ENCODE results near the gene SRC. TPM values are rescaled to one million over a fixed set of nuclear protein-coding genes. Genes with fewer than 3 reads are reported as not detected.
A peak's percentile ranks its signal among the peaks of the same experiment; 100 is the strongest.

SRC gene
- total RNA-seq, 1 donor from 2014 or later, result 6.0 TPM

DNA sequence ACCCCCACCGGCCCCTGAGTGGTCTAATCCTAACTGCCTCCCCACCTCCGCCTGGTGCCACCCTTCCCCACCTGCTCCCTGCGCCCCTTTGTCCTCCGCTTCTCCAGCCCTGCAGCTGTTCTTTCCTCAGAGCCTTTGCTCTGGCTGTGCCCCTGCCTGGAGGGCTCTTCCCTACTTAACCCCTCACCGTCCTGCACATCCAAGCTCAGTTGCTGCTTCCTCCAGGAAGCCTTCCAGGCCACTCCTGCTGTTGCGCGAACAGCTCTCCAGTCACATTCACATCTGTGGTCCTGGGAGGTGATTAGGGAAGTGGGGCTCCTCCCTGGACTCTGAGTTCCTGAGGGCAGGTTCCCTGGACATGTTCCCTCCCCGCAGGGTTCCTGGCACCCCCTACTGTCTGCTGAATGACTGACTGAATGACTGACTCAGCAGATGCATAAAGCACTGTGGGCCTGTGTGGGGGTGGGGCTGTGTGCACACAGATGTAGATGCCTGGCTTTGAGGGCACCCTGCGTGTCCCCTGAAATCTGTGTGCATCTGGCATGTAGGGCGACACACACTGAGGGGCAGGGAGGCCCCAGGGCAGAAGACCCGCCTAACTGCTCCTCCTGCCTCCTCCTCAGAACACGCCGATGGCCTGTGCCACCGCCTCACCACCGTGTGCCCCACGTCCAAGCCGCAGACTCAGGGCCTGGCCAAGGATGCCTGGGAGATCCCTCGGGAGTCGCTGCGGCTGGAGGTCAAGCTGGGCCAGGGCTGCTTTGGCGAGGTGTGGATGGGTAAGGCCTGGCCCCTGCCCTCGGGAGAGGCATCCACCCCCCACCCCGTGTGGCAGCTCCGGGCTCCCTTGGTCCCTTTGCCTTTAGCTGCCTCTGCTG is 51.4 kb downstream of the SRC start:
- peak; percentile 71 for DNase-seq (ENCODE audit: missing footprints)
- no peak for ATAC-seq
- intact Hi-C loops (cut with DNase I), result no loop called here

DNA sequence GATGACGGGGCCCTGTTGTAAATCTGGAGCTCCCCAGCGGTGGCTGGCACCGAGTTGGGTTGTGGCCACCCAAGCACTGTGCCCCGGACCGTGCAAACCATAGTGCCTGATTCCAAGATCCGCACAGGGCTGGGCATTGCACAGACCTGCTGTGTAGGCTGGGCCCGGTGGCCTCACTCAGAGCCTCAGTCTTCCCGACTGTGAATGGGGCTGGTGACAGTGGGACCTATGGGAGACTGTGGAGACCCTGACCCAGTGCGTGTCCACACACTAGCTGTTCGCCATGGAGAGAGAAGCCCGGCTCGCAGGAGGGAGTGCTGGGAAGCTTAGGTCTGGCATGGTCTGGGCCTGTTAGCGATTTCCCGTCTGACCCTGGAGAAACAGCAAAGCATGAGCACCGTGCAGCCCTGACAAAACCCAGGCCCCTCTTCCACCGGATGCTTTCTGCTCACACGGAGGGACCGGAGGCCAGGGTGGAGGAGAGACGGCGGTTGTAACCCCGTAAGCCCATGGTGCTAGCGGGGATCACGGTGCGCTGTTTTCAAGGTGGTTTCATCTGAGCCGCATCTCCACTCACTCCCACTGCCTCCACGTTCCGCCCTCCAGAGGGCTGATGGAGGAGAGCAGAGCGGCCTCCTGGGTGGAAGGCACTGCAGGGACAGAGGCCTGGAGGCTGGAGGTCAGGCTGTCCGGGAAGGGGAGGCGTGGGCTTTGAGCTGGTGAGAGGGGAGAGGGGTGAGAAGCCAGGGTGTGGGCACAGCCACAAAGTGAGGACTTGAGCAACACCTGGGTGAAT is 52.2 kb downstream of the SRC start:
- DNase-seq (ENCODE audit: missing footprints) (no peak), ATAC-seq (no peak)
- intact Hi-C loops (cut with DNase I), result no loop called here

GRCh38 chr20:37398750-37399621 is 53.0 kb downstream of the SRC start:
- ATAC-seq (no peak), DNase-seq (ENCODE audit: missing footprints) (peak; percentile 34)
- intact Hi-C loops (cut with DNase I), result no loop called here

DNA sequence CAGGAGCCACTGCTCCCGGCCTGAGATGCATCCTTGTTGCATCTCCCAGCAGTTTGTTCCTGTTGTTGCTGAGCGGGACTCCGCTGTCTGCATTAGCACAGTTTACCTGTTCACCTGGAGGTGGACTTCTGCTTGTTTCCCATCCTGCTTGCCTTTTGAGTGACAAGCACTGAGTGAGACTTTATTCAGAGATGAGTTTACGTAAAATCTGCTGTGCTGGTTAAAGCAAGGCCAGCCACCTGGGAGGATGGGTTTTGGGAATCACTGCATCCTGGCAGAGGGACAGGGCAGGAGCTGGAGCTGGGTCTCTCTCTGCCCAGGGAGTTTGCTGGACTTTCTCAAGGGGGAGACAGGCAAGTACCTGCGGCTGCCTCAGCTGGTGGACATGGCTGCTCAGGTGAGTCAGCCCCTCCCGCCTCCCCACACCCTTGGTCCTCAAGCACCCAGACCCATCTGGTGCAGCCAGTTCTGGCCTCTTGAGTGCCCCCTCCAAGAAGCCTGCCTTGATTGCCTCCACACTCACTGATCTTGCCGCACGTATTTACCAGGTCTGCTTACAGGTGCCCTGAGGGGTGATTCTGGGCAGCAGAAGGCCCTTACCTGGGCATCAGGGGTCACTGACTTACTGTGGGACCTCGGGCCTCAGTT is 55.5 kb downstream of the SRC start:
- DNase-seq (ENCODE audit: missing footprints), result no peak
- no peak for ATAC-seq
- intact Hi-C loops (cut with DNase I), result no loop called here

DNA sequence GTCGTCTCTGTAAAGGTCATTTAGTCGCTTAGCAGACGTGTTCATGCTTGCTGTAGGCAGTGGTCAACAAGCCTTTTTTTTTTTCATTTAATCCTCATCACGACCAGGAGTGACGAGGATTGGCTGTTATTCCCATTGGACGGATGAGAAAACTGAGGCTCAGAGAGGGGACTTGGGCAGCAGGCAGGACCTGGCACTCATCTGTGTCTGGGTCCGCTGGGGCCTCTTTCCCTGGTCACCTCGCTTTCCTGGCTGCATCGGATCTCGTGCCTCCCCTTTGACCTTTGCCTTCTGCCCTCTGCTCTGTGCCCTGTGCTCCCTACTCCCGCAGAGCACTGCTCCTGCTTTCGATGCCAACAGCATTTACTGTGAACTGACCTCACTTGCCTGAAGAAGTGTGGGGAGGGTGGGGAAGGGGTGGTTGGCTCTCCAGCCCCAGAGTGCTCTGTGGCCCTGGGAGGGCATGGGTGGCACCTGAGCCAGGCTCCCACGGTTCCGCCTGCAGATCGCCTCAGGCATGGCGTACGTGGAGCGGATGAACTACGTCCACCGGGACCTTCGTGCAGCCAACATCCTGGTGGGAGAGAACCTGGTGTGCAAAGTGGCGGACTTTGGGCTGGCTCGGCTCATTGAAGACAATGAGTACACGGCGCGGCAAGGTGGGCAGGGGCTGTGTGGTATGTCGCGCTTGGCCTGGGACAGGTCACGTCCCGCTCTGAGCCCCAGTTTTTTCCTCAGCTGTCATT is 56.2 kb downstream of the SRC start:
- ATAC-seq (no peak), DNase-seq (ENCODE audit: missing footprints) (no peak)
- intact Hi-C loops (cut with DNase I), result no loop called here

DNA sequence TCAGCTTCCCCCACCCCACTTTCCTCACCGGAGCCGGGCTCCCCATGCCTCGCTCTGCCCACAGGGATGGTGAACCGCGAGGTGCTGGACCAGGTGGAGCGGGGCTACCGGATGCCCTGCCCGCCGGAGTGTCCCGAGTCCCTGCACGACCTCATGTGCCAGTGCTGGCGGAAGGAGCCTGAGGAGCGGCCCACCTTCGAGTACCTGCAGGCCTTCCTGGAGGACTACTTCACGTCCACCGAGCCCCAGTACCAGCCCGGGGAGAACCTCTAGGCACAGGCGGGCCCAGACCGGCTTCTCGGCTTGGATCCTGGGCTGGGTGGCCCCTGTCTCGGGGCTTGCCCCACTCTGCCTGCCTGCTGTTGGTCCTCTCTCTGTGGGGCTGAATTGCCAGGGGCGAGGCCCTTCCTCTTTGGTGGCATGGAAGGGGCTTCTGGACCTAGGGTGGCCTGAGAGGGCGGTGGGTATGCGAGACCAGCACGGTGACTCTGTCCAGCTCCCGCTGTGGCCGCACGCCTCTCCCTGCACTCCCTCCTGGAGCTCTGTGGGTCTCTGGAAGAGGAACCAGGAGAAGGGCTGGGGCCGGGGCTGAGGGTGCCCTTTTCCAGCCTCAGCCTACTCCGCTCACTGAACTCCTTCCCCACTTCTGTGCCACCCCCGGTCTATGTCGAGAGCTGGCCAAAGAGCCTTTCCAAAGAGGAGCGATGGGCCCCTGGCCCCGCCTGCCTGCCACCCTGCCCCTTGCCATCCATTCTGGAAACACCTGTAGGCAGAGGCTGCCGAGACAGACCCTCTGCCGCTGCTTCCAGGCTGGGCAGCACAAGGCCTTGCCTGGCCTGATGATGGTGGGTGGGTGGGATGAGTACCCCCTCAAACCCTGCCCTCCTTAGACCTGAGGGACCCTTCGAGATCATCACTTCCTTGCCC is 57.4 kb downstream of the SRC start:
- intact Hi-C loops (cut with DNase I), result no loop called here
- DNase-seq (ENCODE audit: missing footprints), result no peak
- ATAC-seq, result no peak

DNA sequence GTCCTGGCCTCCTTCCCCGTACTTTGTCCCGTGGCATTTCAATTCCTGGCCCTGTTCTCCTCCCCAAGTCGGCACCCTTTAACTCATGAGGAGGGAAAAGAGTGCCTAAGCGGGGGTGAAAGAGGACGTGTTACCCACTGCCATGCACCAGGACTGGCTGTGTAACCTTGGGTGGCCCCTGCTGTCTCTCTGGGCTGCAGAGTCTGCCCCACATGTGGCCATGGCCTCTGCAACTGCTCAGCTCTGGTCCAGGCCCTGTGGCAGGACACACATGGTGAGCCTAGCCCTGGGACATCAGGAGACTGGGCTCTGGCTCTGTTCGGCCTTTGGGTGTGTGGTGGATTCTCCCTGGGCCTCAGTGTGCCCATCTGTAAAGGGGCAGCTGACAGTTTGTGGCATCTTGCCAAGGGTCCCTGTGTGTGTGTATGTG is 58.5 kb downstream of the SRC start:
- intact Hi-C loops (cut with DNase I), result no loop called here
- DNase-seq (ENCODE audit: missing footprints) (no peak), ATAC-seq (no peak)

DNA sequence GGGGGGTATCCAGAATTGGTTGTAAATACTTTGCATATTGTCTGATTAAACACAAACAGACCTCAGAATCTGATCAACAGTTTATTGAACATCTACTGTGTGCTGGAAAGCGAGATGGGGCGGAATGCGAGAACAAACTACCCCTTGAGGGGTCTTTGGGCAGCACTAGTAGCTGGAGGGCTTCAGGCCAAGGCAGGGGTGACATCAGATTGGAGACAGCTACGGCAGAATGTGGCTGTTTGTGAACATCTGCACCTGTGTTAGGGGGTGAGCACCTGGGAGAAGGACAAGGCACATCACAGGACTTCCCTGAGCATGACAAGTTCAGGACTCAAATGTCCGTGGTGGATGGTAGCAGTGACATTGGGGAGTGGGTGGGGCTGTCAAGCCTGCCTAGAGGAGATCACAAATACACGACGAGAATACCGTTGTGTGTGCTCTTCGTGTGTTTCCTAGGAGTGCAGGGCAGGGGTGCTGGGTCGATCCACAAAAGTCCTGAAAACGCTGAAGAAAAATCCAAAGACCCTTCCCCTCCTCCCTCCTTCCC is 59.5 kb downstream of the SRC start:
- intact Hi-C loops (cut with DNase I), result no loop called here
- no peak for ATAC-seq
- no peak for DNase-seq (ENCODE audit: missing footprints)

DNA sequence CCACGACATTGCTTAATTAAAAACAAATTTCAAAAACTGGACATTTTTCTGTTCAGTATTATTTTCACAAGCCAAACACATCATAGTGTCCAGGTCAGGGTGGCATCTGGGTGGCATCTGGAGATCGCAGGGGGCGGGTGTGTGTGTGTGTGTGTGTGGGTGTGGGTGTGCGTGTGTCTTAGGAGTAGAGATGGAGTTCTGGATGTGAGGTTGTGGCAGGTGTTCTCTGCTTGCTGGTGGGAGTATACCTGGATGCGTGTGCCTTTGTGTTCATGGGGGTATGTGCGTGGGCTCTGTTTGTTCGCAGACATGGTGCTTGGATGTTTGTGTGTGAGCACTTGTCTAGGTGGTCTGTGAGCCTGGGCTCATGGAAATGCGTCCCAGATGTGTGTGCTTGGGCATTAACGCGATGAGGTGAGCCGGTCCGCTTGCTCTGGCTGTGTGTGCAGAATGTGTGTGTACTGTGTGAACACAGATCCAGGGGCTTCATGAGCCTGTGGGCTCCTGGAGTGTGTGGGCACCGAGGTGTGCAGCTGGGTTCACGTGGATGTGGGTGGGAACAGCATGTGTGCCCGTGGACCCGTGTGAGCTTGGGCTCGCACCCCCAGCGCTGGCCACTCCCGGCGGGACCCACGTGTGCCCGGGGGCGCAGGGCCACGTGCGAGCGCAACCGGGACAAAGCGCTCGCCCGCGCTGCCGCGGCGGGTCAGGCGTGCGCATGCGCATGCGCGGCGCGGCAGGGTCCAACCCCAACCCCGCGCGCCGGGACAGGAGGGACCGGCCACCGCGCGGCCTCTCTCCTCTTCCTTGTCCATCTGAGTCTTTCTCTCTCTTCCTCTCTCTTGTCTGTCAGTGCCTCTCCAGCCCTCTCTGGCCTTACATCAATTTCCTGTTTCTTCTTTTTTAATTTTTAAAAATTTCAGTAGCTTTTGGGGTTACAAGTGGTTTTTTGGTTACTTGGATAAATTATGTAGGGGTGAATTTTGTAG is 60.4 kb downstream of the SRC start:
- intact Hi-C loops (cut with DNase I), result no loop called here
- ATAC-seq (peak; percentile 69), DNase-seq (ENCODE audit: missing footprints) (no peak)

DNA sequence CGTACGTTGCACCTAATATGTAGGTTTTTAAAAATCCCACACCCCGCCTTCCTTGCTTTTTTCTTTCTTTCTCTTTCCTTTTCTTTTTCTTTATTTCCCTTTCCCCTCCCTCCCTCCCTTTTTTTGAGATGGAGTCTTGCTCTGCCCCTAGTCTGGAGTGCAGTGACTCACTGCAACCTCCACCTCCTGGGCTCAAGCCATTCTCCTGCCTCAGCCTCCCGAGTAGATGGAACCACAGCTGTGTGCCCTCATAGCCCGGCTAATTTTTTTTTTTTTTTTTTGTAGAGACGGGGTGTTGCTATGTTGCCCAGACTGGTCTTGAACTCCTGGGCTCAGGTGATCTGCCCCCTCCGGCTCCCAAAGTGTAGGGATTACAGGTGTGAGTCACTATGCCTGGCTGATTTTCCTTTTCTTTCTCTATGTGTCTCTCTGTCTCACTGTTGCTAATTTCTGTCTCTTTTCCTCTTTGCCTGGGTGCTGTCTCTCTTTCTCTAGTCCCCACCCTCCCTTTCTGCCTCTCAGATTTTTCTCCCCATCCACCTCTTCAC is 61.2 kb downstream of the SRC start:
- ATAC-seq (no peak), DNase-seq (ENCODE audit: missing footprints) (no peak)
- intact Hi-C loops (cut with DNase I), result no loop called here

DNA sequence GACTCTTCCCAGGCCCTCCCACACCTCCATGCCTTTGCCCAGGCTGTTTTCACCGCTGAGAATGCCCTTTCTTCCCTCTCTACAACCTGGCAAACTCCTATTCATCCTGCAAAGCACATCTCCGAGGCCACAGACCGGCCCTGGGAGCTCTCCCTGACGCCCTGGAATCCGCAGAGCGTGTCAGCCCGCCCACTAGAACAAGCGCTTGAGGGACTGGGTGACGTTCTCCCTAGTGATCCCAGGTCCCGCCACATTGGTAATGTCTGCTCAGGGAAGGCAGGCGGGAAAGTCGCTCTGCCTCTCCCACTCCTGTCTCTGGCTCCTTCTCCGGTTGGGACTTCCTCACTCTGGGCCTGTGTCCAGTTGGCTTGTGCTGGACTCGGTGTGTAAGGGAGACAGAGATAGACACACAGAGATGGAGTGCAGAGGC is 61.6 kb downstream of the SRC start:
- intact Hi-C loops (cut with DNase I), result no loop called here
- ATAC-seq, result peak; percentile 62
- no peak for DNase-seq (ENCODE audit: missing footprints)

DNA sequence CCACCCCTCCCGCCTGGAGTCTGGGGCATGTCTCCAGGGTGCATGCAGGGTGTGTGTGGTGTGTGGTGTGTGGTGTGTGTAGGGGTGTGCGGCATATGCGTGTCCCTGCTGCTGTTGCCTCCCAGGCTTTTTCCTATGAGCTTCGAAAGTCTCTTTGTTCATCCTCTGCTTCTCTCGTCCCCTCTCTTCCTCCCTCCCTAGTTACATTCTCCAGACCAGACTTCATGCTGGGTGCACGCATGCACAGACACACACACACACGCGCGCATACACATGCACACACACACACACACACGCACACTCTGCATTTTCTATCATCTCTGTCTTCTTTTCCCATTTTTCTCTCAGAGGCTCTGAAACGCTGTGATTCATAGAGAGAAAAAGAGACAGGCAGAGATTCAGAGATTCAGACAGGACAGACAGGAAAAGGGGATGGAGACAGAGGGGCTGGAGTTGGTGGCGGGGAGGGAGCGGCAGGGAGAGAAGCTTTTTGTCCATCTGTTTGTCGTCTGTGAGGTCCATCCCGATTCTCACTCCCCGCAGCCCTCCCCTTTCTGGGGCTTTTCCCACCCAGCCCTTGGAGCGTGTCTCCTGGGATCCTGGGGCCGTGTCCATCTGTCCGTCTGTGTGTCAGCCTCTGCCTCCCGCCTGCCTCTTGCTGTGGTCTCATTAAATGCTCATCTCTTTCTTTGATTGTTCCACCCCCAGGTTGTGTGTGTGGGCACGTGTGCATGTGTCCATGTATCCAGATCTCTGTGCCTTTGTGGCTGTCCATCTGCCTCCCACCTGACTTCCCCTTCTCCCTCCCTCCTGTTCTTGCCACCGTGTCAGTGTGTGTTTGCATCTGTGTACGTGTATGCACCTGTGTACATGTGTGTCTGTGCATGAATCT is 62.6 kb downstream of the SRC start:
- DNase-seq (ENCODE audit: missing footprints) (peak; percentile 55), ATAC-seq (no peak)
- intact Hi-C loops (cut with DNase I), result no loop called here

DNA sequence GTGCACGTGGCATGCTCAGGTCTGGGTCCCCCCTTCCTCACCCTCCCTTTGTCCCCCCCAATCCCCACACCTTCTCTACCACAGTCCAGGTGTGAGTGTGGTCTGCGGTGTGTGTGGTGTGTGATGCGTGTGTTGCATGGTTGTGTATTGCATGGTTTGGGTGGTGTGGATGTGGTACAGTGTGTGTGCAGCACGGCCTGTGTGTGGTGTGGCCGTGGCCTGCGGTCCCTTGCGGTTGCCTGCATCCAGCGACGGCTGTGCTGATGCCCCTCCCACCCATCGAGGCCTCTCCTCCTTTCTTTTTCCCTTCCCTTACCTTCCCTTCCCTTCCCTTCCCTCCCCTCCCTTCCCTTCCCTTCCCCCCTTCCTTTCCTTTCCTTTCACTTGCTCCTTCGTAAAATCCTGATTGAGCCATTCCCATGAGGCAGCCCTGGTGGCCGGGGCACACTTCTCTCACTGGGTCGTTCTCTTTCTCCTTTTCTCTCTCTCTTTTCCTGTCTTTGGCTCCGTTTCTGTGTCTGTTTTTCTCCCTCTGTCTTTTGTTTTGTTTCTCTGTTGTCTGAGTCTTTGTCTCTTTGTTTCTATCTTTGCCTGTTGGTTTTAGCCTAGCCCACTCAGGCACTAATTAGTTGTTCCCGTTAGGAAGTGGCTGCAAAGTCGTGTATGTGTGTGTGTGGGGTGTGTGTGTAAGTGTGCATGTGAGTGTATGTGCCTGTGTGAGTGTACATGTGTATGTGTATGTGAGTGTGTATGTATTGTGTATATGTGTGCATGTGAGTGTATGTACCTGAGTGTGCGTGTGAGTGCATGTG is 65.7 kb downstream of the SRC start:
- DNase-seq (ENCODE audit: missing footprints) (no peak), ATAC-seq (no peak)
- intact Hi-C loops (cut with DNase I), result no loop called here

- ATAC-seq, result no peak
- intact Hi-C loops (cut with DNase I), result no loop called here
- peak; percentile 9 for DNase-seq (ENCODE audit: missing footprints)
Observed at GRCh38 chr20:37413023-37413334, 67.0 kb downstream of the SRC start.

Data from Right ventricle myocardium inferior (tissue), 1 donor.